GM18951 (cell line): ENCODE measurements around the gene CHSY3.

Experiments used
- POLR2A ChIP-seq: IDR thresholded peaks from 4 replicates; pipeline ENCODE4 v1.6.1; 2011; ENCODE audit warnings: mild to moderate bottlenecking; ENCODE audit not compliant: insufficient read length, insufficient read depth; ENCODE audit errors: extremely low read depth
- in situ Hi-C: fragments of 300-500 bp; cut with MboI; formaldehyde crosslinking; loops from one replicate; pipeline ENCODE4 v1.12.0; 2022; ENCODE audit warnings: low sequenced_read_pairs, mixed read lengths, inconsistent platforms; ENCODE audit not compliant: unreplicated experiment

Gene CHSY3

GRCh38 chr5:129904102-129904666 is at the start of gene CHSY3:
TSS of gene CHSY3 (plus strand) at chr5:129904465.
- in situ Hi-C loops, result no loop called here
- no peak for TF ChIP-seq POLR2A

GRCh38 chr5:129856325-129856724 is 47.9 kb upstream of the CHSY3 start:
- no peak for TF ChIP-seq POLR2A
- in situ Hi-C loops, result no loop called here

GRCh38 chr5:129857116-129857515 is 47.1 kb upstream of the CHSY3 start:
- in situ Hi-C loops, result no loop called here
- no peak for TF ChIP-seq POLR2A

GRCh38 chr5:129858131-129858675 is 46.1 kb upstream of the CHSY3 start:
- no peak for TF ChIP-seq POLR2A
- in situ Hi-C loops, result no loop called here

GRCh38 chr5:129884322-129884721 is 19.9 kb upstream of the CHSY3 start:
- TF ChIP-seq POLR2A, result no peak
- in situ Hi-C loops, result no loop called here

- no peak for TF ChIP-seq POLR2A
- in situ Hi-C loops, result no loop called here
Observed at GRCh38 chr5:129899454-129899853, 4.8 kb upstream of the CHSY3 start.

GRCh38 chr5:129902816-129903215 is 1.4 kb upstream of the CHSY3 start:
- in situ Hi-C loops, result no loop called here
- TF ChIP-seq POLR2A, result no peak

- no peak for TF ChIP-seq POLR2A
- in situ Hi-C loops, result no loop called here
Observed at GRCh38 chr5:129903466-129904101, 681 bp upstream of the CHSY3 start.

- TF ChIP-seq POLR2A, result no peak
- in situ Hi-C loops, result no loop called here
Observed at GRCh38 chr5:129904667-129905472, 605 bp downstream of the CHSY3 start.

GRCh38 chr5:129905473-129906176 is 1.4 kb downstream of the CHSY3 start:
- TF ChIP-seq POLR2A, result no peak
- in situ Hi-C loops, result no loop called here

GRCh38 chr5:129906177-129906887 is 2.1 kb downstream of the CHSY3 start:
- in situ Hi-C loops, result no loop called here

GRCh38 chr5:129909225-129909624 is 5.0 kb downstream of the CHSY3 start:
- in situ Hi-C loops, result no loop called here
- no peak for TF ChIP-seq POLR2A

More at GRCh38 chr5:129906177-129906887, 2.1 kb downstream of the CHSY3 start:
- TF ChIP-seq POLR2A, result no peak
